Left hindlimb (tissue), 1 donor: ENCODE data around the gene CGRRF1.

ENCODE experiments used
- DNase-seq: peaks from one replicate; pipeline ENCODE4 v3.0.0-alpha.2; 2018

Gene CGRRF1

GRCh38 chr14:54580933-54581332, 71.2 kb downstream of the CGRRF1 start:
- no peak for DNase-seq

- no peak for DNase-seq
These were observed 72.6 kb downstream of the CGRRF1 start for GRCh38 chr14:54582334-54582733.

GRCh38 chr14:54584097-54584496, 74.4 kb downstream of the CGRRF1 start:
- DNase-seq: no peak

- DNase-seq: no peak
These were observed 75.5 kb downstream of the CGRRF1 start for GRCh38 chr14:54585214-54585613.
